ENCODE measurements around the gene FBXW11. TPM values are rescaled to one million over a fixed set of nuclear protein-coding genes. Genes with fewer than 3 reads are reported as not detected.

The FBXW11 gene
- total RNA-seq, 1 experiment from 2014 or later, result 52.0 TPM

- Histone ChIP-seq H3K4me2 (ENCODE audit: low read length) (no peak overlapping the region), H3K27me3 (ENCODE audit: insufficient read depth, low read length) (no peaks in the 10 kb centered on the region), H3K4me1 (ENCODE audit: control insufficient read depth in 1 of 2, insufficient read depth in 2 of 2, low read length in 2 of 2) (no peaks in the 10 kb centered on the region), H3K4me3 (replicated peaks in 1 of 2; ENCODE audit: low read depth in 1 of 2, low read length in 2 of 2) (no peak overlapping the region), H3K9me3 (ENCODE audit: control insufficient read depth in 1 of 2, insufficient read depth in 1 of 2, low read depth in 1 of 2, low read length in 2 of 2) (no peaks in the 10 kb centered on the region), H4K20me1 (ENCODE audit: insufficient read depth) (peaks cover 3% of the 10 kb centered on the region; the same call in 1 of the 2 replicates), H3K9ac (ENCODE audit: low read length) (no peak overlapping the region), H3K9me2 (ENCODE audit: insufficient read depth) (no peaks in the 10 kb centered on the region), H2AFZ (ENCODE audit: low read depth, low read length, poor library complexity, severe bottlenecking) (no peak overlapping the region), H3K36me3 (ENCODE audit: control insufficient read depth in 1 of 2, insufficient read depth in 2 of 2, low read length in 2 of 2) (no peaks in the 10 kb centered on the region; a peak in 1 of 4 replicates), H3K27ac (ENCODE audit: low read depth, low read length) (no peak overlapping the region), H3K79me2 (ENCODE audit: insufficient read depth, low read length) (peaks cover 59% of the 10 kb centered on the region)
- POLR2A ChIA-PET, result no interaction called here
- RAD21 ChIA-PET (ENCODE audit: low non-redundant PET in 1 of 2, low total read pairs in 2 of 2, uncharacterized antibody in 2 of 2, unreplicated experiment in 2 of 2), result no interaction called here
- BruUV-seq (replicated peaks), result no TSS peak
- no peak for DNase-seq (ENCODE audit: low read depth, low spot score)
- no peak for ATAC-seq
- CTCF ChIA-PET, result interaction anchor here (0.7 to 1.4 kb wide), 3 partner anchors 281 to 488 kb away, joined by 3 to 4 read pairs (median 3); partner anchors contain the start of genes FGF18 and STK10
- intact Hi-C loops (cut with micrococcal nuclease), result loop anchor here (1.0 to 10.0 kb wide), 4 partner anchors 277 to 1162 kb away; no protein-coding TSS in a partner anchor
- TF ChIP-seq ATF3 (IDR thresholded peaks at IDR 0.05), result no peak
- no peak for TF ChIP-seq SIN3A (IDR thresholded peaks at IDR 0.05; ENCODE audit: low read depth)
- no peak for TF ChIP-seq YY1 (IDR thresholded peaks at IDR 0.05; ENCODE audit: extremely low read depth, insufficient replicate concordance, low read depth, low read length)
- no peak for TF ChIP-seq CEBPB (IDR thresholded peaks at IDR 0.05; ENCODE audit: low read depth)
- TF ChIP-seq RAD21 (IDR thresholded peaks at IDR 0.05; ENCODE audit: low read depth), result no peak
- no peak for TF ChIP-seq JUND (IDR thresholded peaks at IDR 0.05)
- TF ChIP-seq TCF7L2 (IDR thresholded peaks at IDR 0.05; ENCODE audit: borderline replicate concordance, extremely low read depth, insufficient read depth, insufficient read length), result no peak
- no peak for TF ChIP-seq SP1 (IDR thresholded peaks at IDR 0.05; ENCODE audit: low read depth)
- TF ChIP-seq REST (IDR thresholded peaks at IDR 0.05; ENCODE audit: low read depth), result no peak
- no peak for TF ChIP-seq EGR1 (IDR thresholded peaks at IDR 0.05; ENCODE audit: low read depth)
- no peak for TF ChIP-seq EZH2 (IDR thresholded peaks at IDR 0.05)
- no peak for TF ChIP-seq MAX (IDR thresholded peaks at IDR 0.05)
- TF ChIP-seq EZH2phosphoT487 (IDR thresholded peaks at IDR 0.05; ENCODE audit: borderline replicate concordance), result no peak
- TF ChIP-seq POLR2A (IDR thresholded peaks at IDR 0.05; ENCODE audit: borderline replicate concordance, extremely low read depth, insufficient read depth, insufficient read length), result no peak
- TF ChIP-seq ZBTB33 (IDR thresholded peaks at IDR 0.05; ENCODE audit: extremely low read depth, insufficient replicate concordance, low read length), result no peak
- no peak for TF ChIP-seq ZNF274 (IDR thresholded peaks at IDR 0.05; ENCODE audit: low read depth, low read length)
- TF ChIP-seq ELF1 (IDR thresholded peaks at IDR 0.05; ENCODE audit: borderline replicate concordance, low read depth), result no peak
- TF ChIP-seq CTCF (IDR thresholded peaks at IDR 0.05 in 2 of 3, conservative IDR thresholded peaks at IDR 0.05 in 1 of 3; ENCODE audit: borderline replicate concordance in 1 of 3, insufficient read depth in 1 of 3, low read depth in 2 of 3, low read length in 2 of 3), result no peak
Measured at GRCh38 chr5:171906703-171907590, 99.5 kb downstream of the FBXW11 start.
